ENCODE measurements around the gene SV2B. TPM values are rescaled to one million over a fixed set of nuclear protein-coding genes. Genes with fewer than 3 reads are reported as not detected.

The SV2B gene
- polyA plus RNA-seq, 1 donor (not counting 4 experiments of a cell fraction or from before 2014, with no cell fraction given): 0.04 TPM

DNA sequence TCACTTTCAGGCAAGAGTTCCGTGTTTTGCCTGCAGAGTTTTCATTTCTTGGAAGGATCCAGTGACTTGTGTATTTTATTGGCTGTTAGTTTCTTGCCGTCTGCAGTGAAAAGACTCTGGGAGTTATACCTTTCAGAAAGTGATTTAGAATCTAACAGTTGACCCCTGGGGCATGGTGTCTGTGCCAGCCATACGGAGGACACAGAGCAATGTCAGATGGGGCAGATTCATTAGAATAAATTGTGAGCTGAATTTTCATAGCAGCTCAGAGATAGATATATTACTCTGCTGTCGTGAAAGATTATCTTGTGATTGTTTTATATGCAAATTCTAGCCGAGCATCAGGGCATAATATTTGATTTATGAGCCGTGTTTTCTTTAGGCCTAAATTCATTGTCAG is 131.6 kb downstream of the SV2B start:
- no peak overlapping the region for H3K4me3 ChIP-seq (ENCODE audit: control insufficient read depth in 2 of 3, extremely low read depth in 1 of 3, insufficient read depth in 2 of 3, low read depth in 1 of 3, low read length in 3 of 3)
- no peaks in the 10 kb centered on the region for H3K4me1 ChIP-seq (ENCODE audit: control insufficient read depth, extremely low read depth, insufficient read depth, low read length)
- no peak overlapping the region for H3K4me2 ChIP-seq (ENCODE audit: control insufficient read depth, extremely low read depth, insufficient read depth, low read depth, low read length)
- H3K9ac ChIP-seq (ENCODE audit: control insufficient read depth, extremely low read depth, insufficient read depth, low read length): no peak overlapping the region
- no peaks in the 10 kb centered on the region for H3K27me3 ChIP-seq (ENCODE audit: control insufficient read depth, extremely low read depth, insufficient read depth, low read length)
- H3K9me1 ChIP-seq (ENCODE audit: control insufficient read depth, extremely low read depth, insufficient read depth, low read length): no peaks in the 10 kb centered on the region
- TF ChIP-seq, protein P1, sequence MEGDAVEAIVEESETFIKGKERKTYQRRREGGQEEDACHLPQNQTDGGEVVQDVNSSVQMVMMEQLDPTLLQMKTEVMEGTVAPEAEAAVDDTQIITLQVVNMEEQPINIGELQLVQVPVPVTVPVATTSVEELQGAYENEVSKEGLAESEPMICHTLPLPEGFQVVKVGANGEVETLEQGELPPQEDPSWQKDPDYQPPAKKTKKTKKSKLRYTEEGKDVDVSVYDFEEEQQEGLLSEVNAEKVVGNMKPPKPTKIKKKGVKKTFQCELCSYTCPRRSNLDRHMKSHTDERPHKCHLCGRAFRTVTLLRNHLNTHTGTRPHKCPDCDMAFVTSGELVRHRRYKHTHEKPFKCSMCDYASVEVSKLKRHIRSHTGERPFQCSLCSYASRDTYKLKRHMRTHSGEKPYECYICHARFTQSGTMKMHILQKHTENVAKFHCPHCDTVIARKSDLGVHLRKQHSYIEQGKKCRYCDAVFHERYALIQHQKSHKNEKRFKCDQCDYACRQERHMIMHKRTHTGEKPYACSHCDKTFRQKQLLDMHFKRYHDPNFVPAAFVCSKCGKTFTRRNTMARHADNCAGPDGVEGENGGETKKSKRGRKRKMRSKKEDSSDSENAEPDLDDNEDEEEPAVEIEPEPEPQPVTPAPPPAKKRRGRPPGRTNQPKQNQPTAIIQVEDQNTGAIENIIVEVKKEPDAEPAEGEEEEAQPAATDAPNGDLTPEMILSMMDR (optimal IDR thresholded peaks at IDR 0.05 in 1 of 3, IDR thresholded peaks at IDR 0.05 in 1 of 3, conservative IDR thresholded peaks at IDR 0.05 in 1 of 3; ENCODE audit: extremely low read depth in 1 of 3, insufficient read depth in 2 of 3, low read length in 3 of 3): no peak
- TF ChIP-seq EZH2 (IDR thresholded peaks at IDR 0.05; ENCODE audit: low read length): no peak
- dilution Hi-C loops (cut with MboI; ENCODE audit: extremely low pct_ligation_motif_present, low sequenced_read_pairs): no loop called here
- no peak for FAIRE-seq
- no peaks in the 10 kb centered on the region for H4K20me1 ChIP-seq (ENCODE audit: control insufficient read depth, extremely low read depth, insufficient read depth, low read length)
- no peak overlapping the region for H2AFZ ChIP-seq (ENCODE audit: control insufficient read depth, low read length)
- no peak for DNase-seq (ENCODE audit: low read depth, low spot score)
- no peaks in the 10 kb centered on the region for H3K9me3 ChIP-seq (ENCODE audit: control insufficient read depth, low read depth, low read length)
- H3K36me3 ChIP-seq (ENCODE audit: control insufficient read depth in 2 of 2, extremely low read depth in 1 of 2, insufficient read depth in 2 of 2, low read length in 2 of 2): no peaks in the 10 kb centered on the region
- H3K79me2 ChIP-seq (ENCODE audit: control insufficient read depth, insufficient read depth, low read length): no peaks in the 10 kb centered on the region
- no peak overlapping the region for H3K27ac ChIP-seq (ENCODE audit: control insufficient read depth, insufficient read depth, low read length)

DNA sequence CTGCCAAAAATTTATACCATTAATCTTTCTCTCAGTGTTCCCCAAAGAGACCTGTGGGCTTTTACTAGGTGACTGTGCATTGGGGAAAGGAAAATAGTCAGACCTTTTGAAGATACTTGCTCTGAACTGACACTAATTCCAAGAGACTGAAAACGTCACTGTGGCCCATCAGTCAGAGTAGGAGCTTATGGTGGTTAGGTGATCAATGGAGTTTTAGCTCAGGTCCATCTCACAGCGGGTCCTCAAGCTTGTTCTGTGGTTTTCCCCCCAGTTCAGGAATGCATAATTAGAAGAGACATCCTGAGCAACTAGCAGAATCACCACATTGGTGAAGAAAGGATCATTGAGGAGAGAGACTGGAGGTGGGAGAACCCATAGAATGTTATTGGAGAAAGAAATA is 134.7 kb downstream of the SV2B start:
- no peaks in the 10 kb centered on the region for H3K27me3 ChIP-seq (ENCODE audit: control insufficient read depth, extremely low read depth, insufficient read depth, low read length)
- no peaks in the 10 kb centered on the region for H3K4me1 ChIP-seq (ENCODE audit: control insufficient read depth, extremely low read depth, insufficient read depth, low read length)
- H3K4me3 ChIP-seq (ENCODE audit: control insufficient read depth in 2 of 3, extremely low read depth in 1 of 3, insufficient read depth in 2 of 3, low read depth in 1 of 3, low read length in 3 of 3): no peak overlapping the region
- no peak overlapping the region for H3K9ac ChIP-seq (ENCODE audit: control insufficient read depth, extremely low read depth, insufficient read depth, low read length)
- H4K20me1 ChIP-seq (ENCODE audit: control insufficient read depth, extremely low read depth, insufficient read depth, low read length): no peaks in the 10 kb centered on the region
- no peaks in the 10 kb centered on the region for H3K36me3 ChIP-seq (ENCODE audit: control insufficient read depth in 2 of 2, extremely low read depth in 1 of 2, insufficient read depth in 2 of 2, low read length in 2 of 2)
- H3K4me2 ChIP-seq (ENCODE audit: control insufficient read depth, extremely low read depth, insufficient read depth, low read depth, low read length): no peak overlapping the region
- dilution Hi-C loops (cut with MboI; ENCODE audit: extremely low pct_ligation_motif_present, low sequenced_read_pairs): no loop called here
- no peaks in the 10 kb centered on the region for H3K9me1 ChIP-seq (ENCODE audit: control insufficient read depth, extremely low read depth, insufficient read depth, low read length)
- FAIRE-seq (no peak), DNase-seq (ENCODE audit: low read depth, low spot score) (no peak)
- TF ChIP-seq, protein P1 (optimal IDR thresholded peaks at IDR 0.05 in 1 of 3, IDR thresholded peaks at IDR 0.05 in 1 of 3, conservative IDR thresholded peaks at IDR 0.05 in 1 of 3; ENCODE audit: extremely low read depth in 1 of 3, insufficient read depth in 2 of 3, low read length in 3 of 3): no peak
- no peak for TF ChIP-seq EZH2 (IDR thresholded peaks at IDR 0.05; ENCODE audit: low read length)
- H2AFZ ChIP-seq (ENCODE audit: control insufficient read depth, low read length): no peak overlapping the region
- H3K79me2 ChIP-seq (ENCODE audit: control insufficient read depth, insufficient read depth, low read length): no peaks in the 10 kb centered on the region
- no peak overlapping the region for H3K27ac ChIP-seq (ENCODE audit: control insufficient read depth, insufficient read depth, low read length)
- H3K9me3 ChIP-seq (ENCODE audit: control insufficient read depth, low read depth, low read length): no peaks in the 10 kb centered on the region
